Endodermal cell (in vitro differentiated cells): ENCODE measurements around the gene ATAD3A. TPM values are rescaled to one million over a fixed set of nuclear protein-coding genes. Genes with fewer than 3 reads are reported as not detected.

ENCODE experiments used
- DNase-seq: peaks from one replicate; pipeline ENCODE4 v3.0.0-alpha.2; 2017
- H3K27ac ChIP-seq: 2 replicates; pipeline ENCODE4 v1.5.1; 2013; ENCODE audit warnings: mild to moderate bottlenecking, low read depth, low read length, moderate library complexity
- H3K27me3 ChIP-seq: 2 replicates; pipeline ENCODE4 v1.6.1; 2013; ENCODE audit warnings: mild to moderate bottlenecking, low read length, moderate library complexity; ENCODE audit not compliant: insufficient read depth, control insufficient read depth, poor library complexity, severe bottlenecking
- H3K36me3 ChIP-seq: 2 replicates; pipeline ENCODE4 v1.7.0; 2013; ENCODE audit warnings: mild to moderate bottlenecking, low read length, moderate library complexity; ENCODE audit not compliant: control insufficient read depth, insufficient read depth
- H3K4me1 ChIP-seq: one replicate; pipeline ENCODE4 v1.7.0; 2013; ENCODE audit warnings: low read length; ENCODE audit not compliant: control insufficient read depth, insufficient read depth
- H3K4me3 ChIP-seq: 2 replicates; pipeline ENCODE4 v1.5.1; 2013; ENCODE audit warnings: mild to moderate bottlenecking, low read length, moderate library complexity
- H3K9ac ChIP-seq: 2 replicates; pipeline ENCODE4 v1.6.1; 2013; ENCODE audit warnings: mild to moderate bottlenecking, low read length, moderate library complexity; ENCODE audit not compliant: poor library complexity, severe bottlenecking; ENCODE audit errors: extremely low read depth
- H3K9me3 ChIP-seq: 2 replicates; pipeline ENCODE4 v1.6.1; 2013; ENCODE audit warnings: mild to moderate bottlenecking, low read length, moderate library complexity; ENCODE audit not compliant: control insufficient read depth
- H3K27ac Mint-ChIP-seq: 2 replicates; pipeline ENCODE4 v1.8.0; 2020; ENCODE audit warnings: mixed read lengths
- H3K27me3 Mint-ChIP-seq: 2 replicates; pipeline ENCODE4 v1.8.0; 2021; ENCODE audit warnings: mild to moderate bottlenecking, mixed read lengths; ENCODE audit not compliant: insufficient read depth
- H3K36me3 Mint-ChIP-seq: 2 replicates; pipeline ENCODE4 v1.8.0; 2020; ENCODE audit warnings: low read depth, mixed read lengths
- H3K4me1 Mint-ChIP-seq: 2 replicates; pipeline ENCODE4 v1.8.0; 2020; ENCODE audit warnings: mixed read lengths
- H3K4me3 Mint-ChIP-seq: 2 replicates; pipeline ENCODE4 v1.8.0; 2020; ENCODE audit warnings: mild to moderate bottlenecking, moderate library complexity, mixed read lengths
- H3K9me3 Mint-ChIP-seq: 2 replicates; pipeline ENCODE4 v1.8.0; 2020; ENCODE audit warnings: mild to moderate bottlenecking, mixed read lengths
- WGBS, 2 experiments: methylation state at CpG; one replicate each; pipeline versions ENCODE4 v1.1.5 to v1.1.7; 2013; ENCODE audit warnings: missing lambda C conversion rate in 2 of 2, mixed read lengths in 1 of 2; ENCODE audit not compliant: insufficient coverage in 1 of 2, insufficient read length in 1 of 2; 5-methylcytosine and 5-hydroxymethylcytosine counted together
- total RNA-seq, 2 donors: library from RNA; stranded (reverse); fragmentation: NEBNext Ultra II Directional in 1 of 2; extraction: Animal tissue kit (Norgen Biotek cat#: 25700) in 1 of 2; gene quantifications; 2 replicates in 1 of 2; 3 replicates in 1 of 2; pipeline ENCODE4 v1.2.1, GENCODE V29; 2021
- TF ChIP-seq, protein P1 (sequence below): fragments of 200-600 bp; sonication (generic); conservative IDR thresholded peaks from 2 replicates; pipeline ENCODE4 v1.5.0; 2021; ENCODE audit warnings: antibody characterized with exemption, mild to moderate bottlenecking

The ATAD3A gene
- total RNA-seq, 2 donors from 2014 or later: 42.8 to 47.6 TPM

DNA sequence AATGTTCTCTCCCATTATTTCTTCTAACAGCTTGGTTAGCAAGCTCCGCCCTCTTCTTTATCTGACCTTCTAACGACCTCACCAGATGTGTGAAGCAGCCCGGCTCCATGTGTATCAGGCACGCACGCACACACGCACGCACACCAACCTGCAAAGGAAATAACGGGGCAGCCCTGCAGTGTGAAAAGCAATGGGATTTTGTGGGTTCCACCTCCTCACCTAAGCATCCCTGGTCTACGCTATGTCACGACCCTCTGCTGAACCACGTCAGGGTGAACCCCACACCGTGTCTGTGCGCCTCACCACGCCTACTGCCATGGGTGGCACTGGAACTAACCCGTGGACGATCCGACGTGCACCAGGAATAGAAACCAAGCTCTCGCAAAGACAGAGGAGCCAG lies 52.3 kb downstream of the ATAD3A start:
- Mint-ChIP-seq H3K4me3 (no peak overlapping the region), H3K36me3 (peaks cover 58% of the 10 kb centered on the region)

DNA sequence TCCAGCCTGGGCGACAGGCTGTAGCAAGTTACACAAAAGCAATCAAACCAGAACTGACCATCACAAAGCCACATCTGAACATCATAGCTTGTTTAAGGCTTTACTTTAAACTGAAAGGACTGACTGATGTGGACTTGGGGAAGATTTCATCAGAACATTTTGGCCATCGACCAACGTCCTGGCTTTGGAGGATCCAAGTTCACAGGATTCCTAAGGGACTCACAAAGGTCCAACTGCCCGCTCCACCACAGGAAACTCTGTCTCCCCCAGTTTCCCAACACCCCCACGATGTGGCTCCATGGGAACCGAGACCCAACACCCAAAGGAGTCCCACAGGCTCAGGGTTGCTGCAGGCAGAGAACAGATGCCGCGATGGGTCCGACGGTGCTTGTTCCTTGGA lies 53.4 kb downstream of the ATAD3A start:
- 94 to 97% methylated on average over 10 of the region's 10 CpGs for WGBS, 2 experiments
- peaks cover 72% of the 10 kb centered on the region for H3K36me3 ChIP-seq
- peaks cover 67% of the 10 kb centered on the region for H3K36me3 Mint-ChIP-seq

More for the DNA sequence above, 52.3 kb downstream of the ATAD3A start:
- TF ChIP-seq, protein P1, sequence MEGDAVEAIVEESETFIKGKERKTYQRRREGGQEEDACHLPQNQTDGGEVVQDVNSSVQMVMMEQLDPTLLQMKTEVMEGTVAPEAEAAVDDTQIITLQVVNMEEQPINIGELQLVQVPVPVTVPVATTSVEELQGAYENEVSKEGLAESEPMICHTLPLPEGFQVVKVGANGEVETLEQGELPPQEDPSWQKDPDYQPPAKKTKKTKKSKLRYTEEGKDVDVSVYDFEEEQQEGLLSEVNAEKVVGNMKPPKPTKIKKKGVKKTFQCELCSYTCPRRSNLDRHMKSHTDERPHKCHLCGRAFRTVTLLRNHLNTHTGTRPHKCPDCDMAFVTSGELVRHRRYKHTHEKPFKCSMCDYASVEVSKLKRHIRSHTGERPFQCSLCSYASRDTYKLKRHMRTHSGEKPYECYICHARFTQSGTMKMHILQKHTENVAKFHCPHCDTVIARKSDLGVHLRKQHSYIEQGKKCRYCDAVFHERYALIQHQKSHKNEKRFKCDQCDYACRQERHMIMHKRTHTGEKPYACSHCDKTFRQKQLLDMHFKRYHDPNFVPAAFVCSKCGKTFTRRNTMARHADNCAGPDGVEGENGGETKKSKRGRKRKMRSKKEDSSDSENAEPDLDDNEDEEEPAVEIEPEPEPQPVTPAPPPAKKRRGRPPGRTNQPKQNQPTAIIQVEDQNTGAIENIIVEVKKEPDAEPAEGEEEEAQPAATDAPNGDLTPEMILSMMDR: no peak
- 96 to 97% methylated on average over 16 to 19 of the region's 19 CpGs for WGBS, 2 experiments
- Histone ChIP-seq H3K36me3 (peaks cover 67% of the 10 kb centered on the region), H3K4me3 (no peak overlapping the region), H3K27ac (no peak overlapping the region), H3K27me3 (no peaks in the 10 kb centered on the region), H3K9me3 (peaks cover 6% of the 10 kb centered on the region), H3K9ac (no peak overlapping the region), H3K4me1 (no peaks in the 10 kb centered on the region)
- peaks cover 1% of the 10 kb centered on the region for H3K9me3 Mint-ChIP-seq
- H3K27ac Mint-ChIP-seq: no peak overlapping the region
- no peaks in the 10 kb centered on the region for H3K4me1 Mint-ChIP-seq
- no peak for DNase-seq
- no peaks in the 10 kb centered on the region for H3K27me3 Mint-ChIP-seq

DNA sequence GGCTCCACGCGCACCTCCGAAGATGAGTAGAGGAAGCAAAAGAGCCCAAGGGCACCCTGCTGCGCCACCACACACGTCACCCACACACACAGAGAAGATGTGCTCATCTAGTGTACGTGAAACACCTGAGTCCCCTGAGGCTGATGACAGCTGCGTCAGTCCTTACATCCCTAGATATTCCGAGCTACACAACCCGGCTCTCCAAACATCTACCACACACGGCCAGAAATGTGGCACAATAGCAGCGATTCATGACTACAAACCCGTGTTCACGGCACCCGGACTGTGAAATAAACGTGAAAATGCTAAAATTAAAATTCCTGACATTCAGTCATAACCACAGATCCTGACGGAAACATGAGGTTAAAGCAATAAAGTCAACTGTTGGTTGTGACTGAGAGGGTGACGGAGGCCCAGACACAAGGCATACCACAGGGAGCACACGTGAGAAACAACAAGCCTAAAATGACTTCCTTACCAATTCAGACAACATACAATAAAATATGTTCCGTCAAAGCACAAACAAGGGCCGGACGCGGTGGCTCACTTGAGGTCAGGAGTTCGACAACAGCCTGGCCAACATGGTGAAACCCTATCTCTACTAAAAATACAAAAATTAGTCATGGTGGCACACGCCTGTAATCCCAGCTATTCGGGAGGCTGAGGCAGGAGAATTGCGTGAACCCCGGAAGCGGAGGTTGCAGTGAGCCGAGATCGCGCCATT lies 55.4 kb downstream of the ATAD3A start:
- peaks cover 6% of the 10 kb centered on the region for H3K9me3 ChIP-seq
- H3K9me3 Mint-ChIP-seq: peaks cover 1% of the 10 kb centered on the region
- H3K27ac Mint-ChIP-seq: peak overlapping the region; percentile 75
- H3K9ac ChIP-seq: no peak overlapping the region
- no peak overlapping the region for H3K27ac ChIP-seq
- H3K4me3 ChIP-seq: no peak overlapping the region
- 91 to 97% methylated on average over 28 to 31 of the region's 31 CpGs for WGBS, 2 experiments
- no peak overlapping the region for H3K4me3 Mint-ChIP-seq
- H3K4me1 Mint-ChIP-seq: no peaks in the 10 kb centered on the region
- H3K4me1 ChIP-seq: no peaks in the 10 kb centered on the region
- H3K27me3 ChIP-seq: no peaks in the 10 kb centered on the region
- peaks cover 70% of the 10 kb centered on the region for H3K36me3 ChIP-seq
- no peak for DNase-seq
- no peaks in the 10 kb centered on the region for H3K27me3 Mint-ChIP-seq
- peaks cover 64% of the 10 kb centered on the region for H3K36me3 Mint-ChIP-seq
- TF ChIP-seq, protein P1: no peak

More for the DNA sequence above, 53.4 kb downstream of the ATAD3A start:
- H3K9ac ChIP-seq: no peak overlapping the region
- TF ChIP-seq, protein P1: no peak
- H3K4me3 ChIP-seq: no peak overlapping the region
- no peak overlapping the region for H3K27ac Mint-ChIP-seq
- no peak overlapping the region for H3K27ac ChIP-seq
- DNase-seq: no peak
- no peak overlapping the region for H3K4me3 Mint-ChIP-seq
- H3K9me3 ChIP-seq: peaks cover 6% of the 10 kb centered on the region
- no peaks in the 10 kb centered on the region for H3K27me3 ChIP-seq
- no peaks in the 10 kb centered on the region for H3K4me1 ChIP-seq
- H3K9me3 Mint-ChIP-seq: peaks cover 1% of the 10 kb centered on the region
- no peaks in the 10 kb centered on the region for H3K27me3 Mint-ChIP-seq
- no peaks in the 10 kb centered on the region for H3K4me1 Mint-ChIP-seq
